NCI-H128 (cell line): Measurements from ENCODE around the gene CTNNA1.

Experiments used
- DNase-seq: peaks from one replicate; lab custom pipeline; 2025; ENCODE audit not compliant: unreplicated experiment; lab: John Stamatoyannopoulos, UW

The CTNNA1 gene

DNA sequence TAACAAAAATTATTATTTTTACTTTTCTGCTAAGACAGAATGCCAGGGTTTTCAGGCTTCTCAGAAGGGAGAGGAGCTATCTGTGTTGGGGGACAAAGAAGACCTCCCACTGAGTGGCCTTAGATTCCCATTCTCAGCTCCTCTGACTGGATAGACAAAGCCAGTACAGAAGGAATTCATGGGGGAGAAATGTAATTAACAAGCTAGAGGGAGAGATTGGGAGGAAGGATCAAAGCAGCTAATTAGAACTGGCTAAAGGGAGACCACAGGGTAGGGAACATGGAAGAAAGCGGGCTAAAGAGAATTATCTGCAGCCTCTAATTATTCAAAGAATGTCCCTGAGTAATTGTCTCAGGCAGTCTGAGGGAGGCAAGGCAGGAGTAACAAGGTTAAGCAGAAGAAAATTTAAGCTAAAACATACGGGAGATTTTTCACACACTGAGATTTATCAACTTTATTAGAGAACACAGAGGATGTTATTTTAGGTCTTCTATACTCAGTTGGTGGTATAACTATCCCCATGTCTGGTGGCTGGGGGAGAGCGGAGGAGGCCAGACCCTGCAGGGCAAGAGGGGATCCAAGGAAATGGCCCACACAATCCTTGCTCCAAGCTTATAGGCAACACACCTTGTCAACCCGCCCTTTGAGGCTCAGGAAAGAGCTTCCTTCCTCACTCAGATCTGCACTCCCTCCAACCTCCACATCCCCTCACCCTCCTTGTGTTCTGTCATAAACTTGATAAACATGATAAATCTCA, 209.6 kb downstream of the CTNNA1 start:
- DNase-seq = no peak

DNA sequence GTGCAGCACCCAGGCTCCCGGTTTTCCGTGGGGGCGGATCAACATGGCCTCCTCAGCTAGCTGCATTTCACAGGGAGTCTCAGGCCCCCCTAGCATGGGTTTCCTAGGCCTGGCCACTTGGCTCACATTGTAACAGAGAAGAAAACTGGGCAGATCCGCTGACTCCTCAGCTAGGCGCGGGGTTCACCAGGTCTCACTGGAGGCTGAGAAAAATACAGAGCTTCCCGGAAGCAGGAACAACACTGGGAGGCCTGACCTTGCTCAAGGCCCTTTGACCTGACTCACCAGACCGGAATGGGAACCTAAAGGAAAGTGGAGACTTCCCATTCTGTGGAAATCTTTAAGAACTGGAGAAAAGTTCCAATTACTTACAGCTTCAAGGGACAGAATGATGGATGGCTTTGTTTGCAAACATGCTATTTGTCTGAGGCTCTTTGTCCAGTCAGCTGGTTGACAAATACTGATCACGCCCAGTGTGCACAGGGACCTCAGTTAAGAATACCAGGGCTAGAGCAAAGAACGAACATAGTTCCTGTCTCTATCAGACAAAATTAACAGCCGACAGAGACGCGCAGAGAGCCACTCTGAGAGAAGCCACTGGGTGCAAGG, 210.6 kb downstream of the CTNNA1 start:
- no peak for DNase-seq

DNA sequence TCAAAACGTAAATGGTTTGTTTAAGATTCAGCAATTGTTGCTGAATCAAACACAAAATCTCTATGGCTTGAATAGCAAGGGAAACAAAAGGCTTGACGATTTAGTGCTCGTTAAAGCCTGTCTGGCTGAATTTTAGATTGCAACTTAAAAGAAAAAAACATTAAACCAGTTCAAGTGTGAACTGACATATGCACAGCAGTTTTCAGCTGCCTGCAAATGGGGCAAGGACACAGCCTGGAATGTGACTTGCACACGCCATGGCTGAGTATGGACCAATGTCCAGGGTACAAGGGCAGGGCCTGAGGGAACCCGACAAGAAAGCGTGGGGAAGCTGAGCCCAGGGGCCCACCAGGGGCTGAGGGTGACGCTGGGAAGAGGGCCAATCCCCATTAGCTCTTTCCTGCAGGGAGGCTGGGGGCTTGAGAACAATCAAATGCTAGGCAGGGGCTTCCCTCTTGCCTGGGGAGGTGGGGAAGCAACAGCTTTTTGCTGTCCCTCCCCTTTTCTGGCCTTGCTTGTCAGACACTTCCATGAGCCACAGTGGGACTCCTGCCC, 211.5 kb downstream of the CTNNA1 start:
- no peak for DNase-seq

DNA sequence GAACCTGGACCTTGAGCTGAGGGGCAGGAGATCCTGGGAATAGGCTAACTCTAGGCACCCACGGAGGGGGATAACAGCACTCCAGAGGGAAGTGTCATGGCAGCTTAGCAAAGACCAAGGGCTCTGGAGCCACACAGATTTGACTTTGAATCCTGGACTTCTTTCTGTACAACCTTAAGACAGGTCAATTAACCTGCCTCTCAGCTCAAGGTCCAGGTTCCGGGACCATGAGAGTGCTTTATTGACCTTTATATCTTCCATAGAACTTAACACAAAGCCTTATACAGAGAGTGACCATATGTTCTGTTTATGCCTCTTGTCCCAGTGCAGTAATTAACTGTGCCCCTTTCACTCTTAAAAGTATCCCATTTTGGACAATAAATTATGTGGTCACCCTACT, 212.4 kb downstream of the CTNNA1 start:
- DNase-seq = no peak

DNA sequence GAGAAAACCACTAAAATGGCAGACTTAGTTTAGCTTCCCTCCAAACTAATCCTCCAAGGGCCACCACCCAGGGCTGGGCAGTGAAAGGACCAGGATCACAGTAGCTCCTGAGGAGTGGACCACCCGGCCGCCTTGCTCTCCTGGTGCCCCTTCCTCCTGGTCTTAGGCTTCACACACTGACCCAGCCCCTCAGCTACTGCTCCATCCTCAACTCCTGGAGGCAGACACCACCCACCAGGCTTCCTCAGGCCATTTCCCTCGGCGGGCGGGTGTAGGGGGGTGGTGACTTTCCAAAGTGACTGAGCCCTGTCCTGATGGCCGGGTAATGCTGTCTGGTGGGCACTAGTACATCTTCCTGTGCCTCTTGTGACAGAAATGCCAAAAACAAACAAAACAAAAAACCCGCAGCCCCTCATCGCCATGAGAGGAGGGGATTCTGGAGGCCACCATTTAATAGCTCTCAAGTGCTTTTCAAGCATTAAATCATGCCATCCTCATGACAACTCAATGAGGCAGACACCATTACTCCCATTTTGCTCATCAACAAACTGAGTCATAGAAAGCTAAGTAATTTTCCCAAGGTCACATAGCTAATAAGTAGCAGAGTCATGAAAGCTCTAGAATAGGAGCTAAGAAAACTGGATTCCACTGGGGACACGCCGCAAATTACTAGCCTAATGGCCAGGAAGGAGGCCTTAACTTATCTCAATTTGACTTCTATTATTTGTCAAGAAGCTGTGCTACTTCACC, 213.2 kb downstream of the CTNNA1 start:
- no peak for DNase-seq

GRCh38 chr5:138967791-138968448, 214.7 kb downstream of the CTNNA1 start:
- no peak for DNase-seq

GRCh38 chr5:138968601-138969000, 215.4 kb downstream of the CTNNA1 start:
- no peak for DNase-seq

DNA sequence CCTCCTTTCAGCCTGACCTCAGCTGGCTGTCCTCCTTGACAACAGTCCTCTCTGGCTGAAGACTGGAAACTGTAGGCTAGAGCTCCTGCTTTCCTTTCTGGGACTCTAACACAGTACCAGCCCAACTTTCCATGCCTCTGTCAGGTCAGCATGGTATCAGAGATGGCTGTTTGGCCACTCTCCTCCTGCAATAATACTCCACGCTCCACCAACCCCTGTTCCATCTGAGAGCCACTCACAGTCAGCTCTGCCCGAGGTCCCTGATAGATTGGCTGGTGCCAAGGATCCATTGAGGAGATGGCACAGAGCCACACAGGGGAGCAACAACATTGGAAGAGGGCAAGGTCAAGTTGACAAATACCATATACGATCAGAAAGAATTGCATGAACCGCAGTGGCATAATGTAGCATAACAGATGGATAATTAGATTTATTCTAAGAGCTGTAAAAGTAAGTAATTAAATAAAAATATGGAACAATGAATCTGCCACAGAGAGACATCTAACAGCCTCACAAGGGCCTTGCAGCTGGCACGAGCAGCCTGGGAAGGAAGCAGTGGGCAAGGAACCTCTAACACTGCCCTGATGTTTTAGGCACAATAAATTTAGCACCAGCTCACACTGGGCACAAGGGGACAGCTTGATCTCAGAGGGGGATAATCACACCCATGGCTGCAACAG, 216.2 kb downstream of the CTNNA1 start:
- no peak for DNase-seq

GRCh38 chr5:138972230-138972629, 219.0 kb downstream of the CTNNA1 start:
- DNase-seq = no peak

- no peak for DNase-seq
These were observed 219.6 kb downstream of the CTNNA1 start for GRCh38 chr5:138972836-138973235.

- no peak for DNase-seq
These were observed 221.2 kb downstream of the CTNNA1 start for GRCh38 chr5:138974227-138975063.

- DNase-seq = no peak
These were observed 222.0 kb downstream of the CTNNA1 start for GRCh38 chr5:138975098-138975847.

DNA sequence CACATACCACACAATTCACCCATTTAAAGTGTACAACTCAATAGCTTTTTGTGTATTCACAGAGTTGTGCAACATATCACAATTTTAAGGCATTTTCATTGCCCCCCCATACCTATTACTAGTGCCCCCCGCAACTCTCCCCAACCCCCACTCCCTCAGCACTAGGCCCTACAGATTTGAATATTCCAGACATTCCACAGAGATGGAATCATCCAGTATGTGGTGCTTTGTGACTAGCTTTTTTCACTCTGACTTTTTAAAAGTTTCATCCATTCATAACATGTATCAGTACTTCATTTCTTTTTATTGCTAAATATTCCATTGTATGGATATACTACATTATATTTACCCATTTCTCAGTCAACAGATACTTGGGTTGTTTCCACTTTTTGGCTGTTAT, 224.9 kb downstream of the CTNNA1 start:
- no peak for DNase-seq

DNA sequence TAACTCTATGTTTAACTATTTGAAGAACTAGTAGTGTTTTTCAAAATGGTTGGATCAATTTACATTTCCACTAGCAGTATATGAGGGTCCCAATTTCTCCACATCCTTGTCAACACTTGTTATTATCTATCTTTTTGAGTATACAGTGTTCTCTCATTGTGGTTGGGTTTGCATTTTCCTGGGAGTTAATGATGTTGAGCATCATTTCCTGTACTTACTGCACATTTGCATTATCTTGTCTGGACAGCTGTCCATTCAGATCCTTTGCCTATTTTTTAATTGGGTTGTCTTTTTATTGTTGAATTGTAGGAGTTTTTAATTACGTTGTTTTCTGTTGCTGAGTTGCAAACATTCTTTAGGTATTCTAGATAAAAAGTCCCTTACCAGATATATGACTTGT, 225.4 kb downstream of the CTNNA1 start:
- DNase-seq = no peak

GRCh38 chr5:138979684-138980280, 226.6 kb downstream of the CTNNA1 start:
- DNase-seq = no peak

- no peak for DNase-seq
These were observed 227.2 kb downstream of the CTNNA1 start for GRCh38 chr5:138980441-138980840.

- no peak for DNase-seq
These were observed 227.9 kb downstream of the CTNNA1 start for GRCh38 chr5:138981131-138981530.

- DNase-seq = no peak
These were observed 228.4 kb downstream of the CTNNA1 start for GRCh38 chr5:138981586-138981985.

DNA sequence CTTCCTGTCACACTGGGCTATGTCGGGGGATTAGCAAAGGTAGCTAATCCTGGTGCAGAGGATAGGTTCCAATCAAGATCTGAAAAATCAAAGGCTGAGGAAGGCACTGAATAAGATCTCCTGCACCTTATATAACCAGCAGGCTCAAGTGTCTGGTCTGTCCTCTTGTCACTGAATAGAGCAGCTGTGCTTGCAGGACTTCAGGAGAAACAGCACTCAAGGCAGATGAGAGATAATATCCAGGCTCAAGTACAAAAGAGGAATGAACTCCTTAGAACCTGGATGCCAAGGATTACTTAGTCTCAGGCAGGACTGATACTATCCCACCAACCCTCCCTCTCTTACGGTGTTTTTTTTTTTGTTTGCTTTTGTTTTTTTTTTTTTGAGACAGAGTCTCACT, 230.8 kb downstream of the CTNNA1 start:
- no peak for DNase-seq
